ENCODE data around the gene EPDR1.

Gene EPDR1

GRCh38 chr7:37920305-37920848, at the start of gene EPDR1:
EPDR1 (plus strand) TSS chr7:37920640; CDS start chr7:37920940, 300 bp downstream.
- DNase-seq (ENCODE audit: low read depth in 2 of 2), result no peak

GRCh38 chr7:37882086-37882485, 38.4 kb upstream of the EPDR1 start:
- no peak for DNase-seq (ENCODE audit: low read depth in 2 of 2)

GRCh38 chr7:37893359-37893758, 27.1 kb upstream of the EPDR1 start:
- no peak for DNase-seq (ENCODE audit: low read depth in 2 of 2)

- DNase-seq (ENCODE audit: low read depth in 2 of 2), result no peak
These were observed 25.8 kb upstream of the EPDR1 start for GRCh38 chr7:37894671-37895070.

- no peak for DNase-seq (ENCODE audit: low read depth in 2 of 2)
These were observed 20.7 kb upstream of the EPDR1 start for GRCh38 chr7:37899712-37900247.

GRCh38 chr7:37901236-37901827, 19.1 kb upstream of the EPDR1 start:
- peak in 1 of 2 experiments; percentile 7 for DNase-seq (ENCODE audit: low read depth in 2 of 2)

- peak in 1 of 2 experiments; percentile 24 for DNase-seq (ENCODE audit: low read depth in 2 of 2)
These were observed 18.4 kb upstream of the EPDR1 start for GRCh38 chr7:37901890-37902524.

GRCh38 chr7:37908221-37908788, 12.1 kb upstream of the EPDR1 start:
- peak; percentile 40 to 60 for DNase-seq (ENCODE audit: low read depth in 2 of 2)

- DNase-seq (ENCODE audit: low read depth in 2 of 2), result no peak
These were observed 7.7 kb upstream of the EPDR1 start for GRCh38 chr7:37912756-37913155.

- no peak for DNase-seq (ENCODE audit: low read depth in 2 of 2)
These were observed 5.0 kb upstream of the EPDR1 start for GRCh38 chr7:37915438-37915837.

GRCh38 chr7:37916017-37916672, 4.3 kb upstream of the EPDR1 start:
- no peak for DNase-seq (ENCODE audit: low read depth in 2 of 2)

- no peak for DNase-seq (ENCODE audit: low read depth in 2 of 2)
These were observed 3.5 kb upstream of the EPDR1 start, which contains the start of gene SFRP4 for GRCh38 chr7:37916673-37917660. SFRP4 (minus strand) TSS chr7:37916817; CDS start chr7:37916537, 280 bp downstream.

- no peak for DNase-seq (ENCODE audit: low read depth in 2 of 2)
These were observed 1.9 kb upstream of the EPDR1 start for GRCh38 chr7:37918526-37918925.

GRCh38 chr7:37920849-37921805, 687 bp downstream of the EPDR1 start:
- no peak for DNase-seq (ENCODE audit: low read depth in 2 of 2)

- DNase-seq (ENCODE audit: low read depth in 2 of 2), result no peak
These were observed 1.4 kb downstream of the EPDR1 start for GRCh38 chr7:37921876-37922275.

GRCh38 chr7:37923996-37924395, 3.6 kb downstream of the EPDR1 start:
- no peak for DNase-seq (ENCODE audit: low read depth in 2 of 2)

GRCh38 chr7:37924491-37925041, 4.1 kb downstream of the EPDR1 start:
- DNase-seq (ENCODE audit: low read depth in 2 of 2), result no peak

- DNase-seq (ENCODE audit: low read depth in 2 of 2), result no peak
These were observed 5.2 kb downstream of the EPDR1 start for GRCh38 chr7:37925620-37926019.

GRCh38 chr7:37927773-37928444, 7.5 kb downstream of the EPDR1 start:
- no peak for DNase-seq (ENCODE audit: low read depth in 2 of 2)
